ENCODE results near the gene FBXW11. TPM values are rescaled to one million over a fixed set of nuclear protein-coding genes. Genes with fewer than 3 reads are reported as not detected.

FBXW11 gene
- total RNA-seq, 1 experiment from 2014 or later = 85.3 TPM

DNA sequence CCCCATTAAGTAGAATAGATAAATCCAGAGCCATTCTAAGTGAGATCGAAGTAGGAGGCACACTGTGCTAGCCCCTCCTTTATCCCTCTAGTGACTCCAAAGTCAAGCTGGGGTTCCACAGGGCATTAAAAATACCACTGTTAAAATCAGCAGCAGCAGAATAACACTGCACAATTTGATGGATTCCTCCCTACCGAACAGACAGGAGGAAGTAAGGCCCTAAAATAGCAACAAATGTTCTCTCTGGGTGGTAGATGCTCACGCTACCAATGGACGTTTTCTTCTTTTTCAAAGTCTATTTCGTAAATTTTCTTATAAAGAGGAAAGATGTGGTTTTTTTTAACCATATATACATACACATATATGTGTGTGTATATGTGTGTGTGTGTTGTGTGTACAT, 54.4 kb downstream of the FBXW11 start:
- Mint-ChIP-seq H3K9me3 (no peaks in the 10 kb centered on the region), H3K27me3 (ENCODE audit: low read depth) (no peaks in the 10 kb centered on the region), H3K4me3 (no peak overlapping the region), H3K36me3 (ENCODE audit: insufficient read depth in 1 of 3, low read depth in 3 of 3) (no peaks in the 10 kb centered on the region; a peak in 2 of 7 replicates), H3K4me1 (peaks cover 41 to 50% of the 10 kb centered on the region in 2 experiments), H3K27ac (no peak overlapping the region)
- Histone ChIP-seq H2BK5ac (ENCODE audit: insufficient read length, low read length) (no peak overlapping the region), H2AK5ac (ENCODE audit: insufficient read length, low read length) (no peak overlapping the region), H4K20me1 (ENCODE audit: control insufficient read depth, insufficient read depth, insufficient read length) (no peaks in the 10 kb centered on the region), H3K9ac (ENCODE audit: extremely low read depth, insufficient read length, low read length) (no peak overlapping the region), H2AFZ (ENCODE audit: low read length) (no peak overlapping the region), H3K79me2 (ENCODE audit: insufficient read depth, low read length) (peaks cover 48% of the 10 kb centered on the region; the same call in 1 of the 2 replicates), H3K27me3 (ENCODE audit: insufficient read depth, low read length) (no peaks in the 10 kb centered on the region), H3K56ac (ENCODE audit: insufficient read length, low read depth, low read length) (no peak overlapping the region), H3K23me2 (ENCODE audit: insufficient read length, low read depth, low read length, poor library complexity, severe bottlenecking) (no peaks in the 10 kb centered on the region), H2BK15ac (ENCODE audit: low read depth, low read length) (no peak overlapping the region), H4K8ac (replicated peaks; ENCODE audit: insufficient read length, low read depth, low read length) (no peak overlapping the region), H3K4ac (ENCODE audit: low read depth, low read length) (no peak overlapping the region), H2BK20ac (ENCODE audit: low read depth, low read length, poor library complexity, severe bottlenecking) (no peak overlapping the region), H4K91ac (ENCODE audit: insufficient read length, low read depth, low read length) (no peak overlapping the region), H3K9me3 (ENCODE audit: control insufficient read depth, low read depth, low read length) (no peaks in the 10 kb centered on the region), H4K5ac (ENCODE audit: insufficient read length, low read depth, low read length) (no peak overlapping the region), H3K18ac (ENCODE audit: insufficient read length, low read depth, low read length) (no peak overlapping the region), H3K14ac (ENCODE audit: insufficient read depth, low read length) (no peak overlapping the region), H2BK12ac (ENCODE audit: insufficient read length, low read depth, low read length) (no peak overlapping the region), H3T11ph (ENCODE audit: low read length) (no peak overlapping the region), H3K79me1 (ENCODE audit: insufficient read depth, low read depth, low read length, poor library complexity, severe bottlenecking) (peaks cover 5% of the 10 kb centered on the region), H2BK120ac (ENCODE audit: low read depth, low read length, poor library complexity, severe bottlenecking) (no peak overlapping the region), H3K27ac (ENCODE audit: insufficient read length, low read depth, low read length) (no peak overlapping the region), H3K4me1 (ENCODE audit: insufficient read depth, low read length) (peaks cover 3% of the 10 kb centered on the region; the same call in 1 of the 2 replicates), H3K23ac (ENCODE audit: insufficient read length, low read depth, low read length) (no peak overlapping the region), H3K4me2 (ENCODE audit: insufficient read depth, insufficient read length, low read length) (no peak overlapping the region)
- no peak for DNase-seq
- no CpG with 5 or more reads among the region's 5 CpGs for WGBS (ENCODE audit: extremely low coverage, insufficient read length, low lambda C conversion rate)
- TF ChIP-seq CTCF (conservative IDR thresholded peaks at IDR 0.05) = no peak
